Right lobe of liver (tissue), 4 donors: ENCODE measurements around the gene RAB6D.
"Not testable (repeated sequence)": the region's sequence is repeated elsewhere in the genome, so short reads cannot be mapped to it uniquely, and the experiment has no call there.

Experiments used
- CTCF ChIP-seq, 4 donors: fragments of 200-600 bp in 3 of 4; fragments of 450-650 bp in 1 of 4; IDR thresholded peaks; one replicate each; pipeline versions ENCODE4 v1.5.1 to v1.8.0; 2016 to 2022; ENCODE audit warnings: antibody characterized with exemption in 4 of 4, mild to moderate bottlenecking in 2 of 4
- POLR2A ChIP-seq: fragments of 450-650 bp; IDR thresholded peaks from one replicate; pipeline ENCODE4 v1.6.1; 2017; ENCODE audit warnings: antibody characterized with exemption, mild to moderate bottlenecking
- donor health status: DM: no; HTN: no; CAD: no.
- donor health status: DM: no; HTN: no; CAD: no.
- donor health status: DM: no; HTN: yes; CAD: no.

DNA sequence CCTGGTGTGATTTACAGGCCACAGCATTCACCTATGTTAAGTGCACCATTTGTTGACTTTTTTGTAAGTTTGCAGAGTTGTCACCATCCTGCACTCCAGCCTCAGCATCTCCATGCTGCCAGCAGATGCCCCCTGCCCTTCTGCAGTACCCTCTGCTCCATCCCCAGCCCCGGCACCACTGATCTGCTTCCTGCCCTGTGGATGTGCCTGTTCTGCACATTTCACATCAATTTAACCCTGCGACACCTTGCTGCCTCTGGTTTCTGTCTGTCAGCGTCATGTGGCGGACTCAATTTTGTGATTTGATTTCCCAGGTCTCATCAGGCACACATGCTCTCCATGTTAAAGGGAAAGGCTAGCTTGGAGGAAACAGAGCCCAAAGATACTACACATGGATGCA lies 36.5 kb upstream of the RAB6D start:
- TF ChIP-seq CTCF (IDR thresholded peaks at IDR 0.05); POLR2A: not testable (repeated sequence)
